SJCRH30 (cell line): ENCODE measurements around the gene POU3F2. TPM values are rescaled to one million over a fixed set of nuclear protein-coding genes. Genes with fewer than 3 reads are reported as not detected.

Experiments
- total RNA-seq: library from RNA; depleted of rRNA; stranded (reverse); fragments of >200 nt; shearing (Covaris generic); gene quantifications from 2 replicates; pipeline ENCODE4 v1.2.3, GENCODE V29; 2014; rRNA removed

The POU3F2 gene
- total RNA-seq, 1 experiment from 2014 or later: 0.26 TPM

Other genes with a start within 250 kb of the POU3F2 start
- gene FBXL4, start 113.4 kb downstream of the POU3F2 start, total RNA-seq: 9.4 and 10.7 TPM in 2 replicates